Measurements from ENCODE around the gene NOD2. TPM values are rescaled to one million over a fixed set of nuclear protein-coding genes. Genes with fewer than 3 reads are reported as not detected.

The NOD2 gene
- total and polyA plus RNA-seq, 12 donors: 0.13 to 4.9 (median 0.48) TPM

- ATAC-seq: no peak
- TF ChIP-seq CTCF (IDR thresholded peaks at IDR 0.05): no peak
- H3K36me3 ChIP-seq: peaks cover 0 to 70% (median 5%) of the 10 kb centered on the region in 9 donors
Observed at GRCh38 chr16:50767197-50767596, 73.8 kb downstream of the NOD2 start.

GRCh38 chr16:50771366-50771765, 78.0 kb downstream of the NOD2 start:
- H3K9me3 ChIP-seq: peaks cover 0 to 14% (median 2%) of the 10 kb centered on the region in 11 donors
- intact Hi-C loops (cut with DNase I): no loop called here
- DNase-seq (no peak), ATAC-seq (no peak)
- peaks cover 0 to 58% (median 4%) of the 10 kb centered on the region in 9 donors for H3K36me3 ChIP-seq
- 96 to 97% methylated on average over 3 of the region's 3 CpGs for WGBS, 2 donors
- no peak for TF ChIP-seq CTCF (IDR thresholded peaks at IDR 0.05)
- no peak overlapping the region for H3K27ac ChIP-seq
- H3K4me3 ChIP-seq: no peak overlapping the region
- no peaks in the 10 kb centered on the region for H3K27me3 ChIP-seq
- H3K4me1 ChIP-seq: peaks cover 0 to 8% (median 0%) of the 10 kb centered on the region in 9 donors

More at GRCh38 chr16:50767197-50767596, 73.8 kb downstream of the NOD2 start:
- Histone ChIP-seq H3K27me3 (no peaks in the 10 kb centered on the region), H3K4me3 (no peak overlapping the region), H3K9me3 (peaks cover 0 to 23% (median 6%) of the 10 kb centered on the region in 11 donors), H3K4me1 (peaks cover 0 to 31% (median 6%) of the 10 kb centered on the region in 9 donors), H3K27ac (no peak overlapping the region)
- WGBS, 2 donors: 96 to 97% methylated on average over 2 of the region's 2 CpGs
- intact Hi-C loops (cut with DNase I): no loop called here
- DNase-seq: no peak

GRCh38 chr16:50774405-50774804, 81.0 kb downstream of the NOD2 start:
- 95 to 96% methylated on average over 5 of the region's 5 CpGs for WGBS, 2 donors
- no peak overlapping the region for H3K27ac ChIP-seq
- H3K9me3 ChIP-seq: peaks cover 0 to 3% (median 0%) of the 10 kb centered on the region in 11 donors
- H3K27me3 ChIP-seq: no peaks in the 10 kb centered on the region
- DNase-seq (no peak), ATAC-seq (no peak)
- intact Hi-C loops (cut with DNase I): no loop called here
- H3K36me3 ChIP-seq: peaks cover 0 to 59% (median 18%) of the 10 kb centered on the region in 9 donors
- no peak for TF ChIP-seq CTCF (IDR thresholded peaks at IDR 0.05)
- H3K4me3 ChIP-seq: no peak overlapping the region
- peaks cover 0 to 12% (median 0%) of the 10 kb centered on the region in 9 donors for H3K4me1 ChIP-seq

- intact Hi-C loops (cut with DNase I): no loop called here
- Histone ChIP-seq H3K27me3 (no peaks in the 10 kb centered on the region), H3K27ac (no peak overlapping the region), H3K36me3 (peaks cover 0 to 59% (median 22%) of the 10 kb centered on the region in 9 donors), H3K4me1 (peaks cover 0 to 12% (median 0%) of the 10 kb centered on the region in 9 donors), H3K4me3 (no peak overlapping the region), H3K9me3 (no peaks in the 10 kb centered on the region)
- 85 to 89% methylated on average over 3 of the region's 3 CpGs for WGBS, 2 donors
- TF ChIP-seq CTCF (IDR thresholded peaks at IDR 0.05): no peak
- no peak for ATAC-seq
- DNase-seq: no peak
Observed at GRCh38 chr16:50774960-50775359, 81.6 kb downstream of the NOD2 start.

Measured in heart right ventricle (tissue), 16 donors.